Body of pancreas (tissue), 4 donors: ENCODE measurements around the gene FMNL2.

Experiments used
- CTCF ChIP-seq, 7 experiments: fragments of 450-650 bp in 4 of 7; fragments of 200-600 bp in 3 of 7; sonication (generic) in 3 of 7; IDR thresholded peaks; one replicate each; pipeline ENCODE4 v1.5.1; 2016 to 2019; ENCODE audit warnings: antibody characterized with exemption in 7 of 7
- POLR2A ChIP-seq, 3 donors: fragments of 450-650 bp; IDR thresholded peaks; one replicate each; pipeline ENCODE4 v1.6.1; 2016; ENCODE audit warnings: antibody characterized with exemption in 3 of 3, mild to moderate bottlenecking in 2 of 3

GRCh38 chr2:152617456-152618192 is 282.6 kb downstream of the FMNL2 start:
- no peak for TF ChIP-seq CTCF (IDR thresholded peaks at IDR 0.05)
- TF ChIP-seq POLR2A (IDR thresholded peaks at IDR 0.05) = no peak
